PC-3 (cell line): ENCODE data around the gene CCDC158. TPM values are rescaled to one million over a fixed set of nuclear protein-coding genes. Genes with fewer than 3 reads are reported as not detected.

Source experiments
- ATAC-seq: fragments of 200-7000 bp; cut with Tn5 transposase; 2 replicates; pipeline ENCODE4 v1.9.1; 2020; ENCODE audit warnings: mild to moderate bottlenecking, moderate library complexity
- BruUV-seq: library from RNA; stranded (reverse); fragments of 400-500 nt; replicated peaks from 2 replicates; lab custom pipeline; 2021; lab: Mats Ljungman, UMichigan
- CTCF ChIA-PET: fragments of 300-600 bp; sonication (Branson Sonifier 250); formaldehyde crosslinking; loops from one replicate; lab custom pipeline; 2022; ENCODE audit warnings: antibody characterized with exemption; lab: Charles Lee
- POLR2A ChIA-PET: fragments of 300-600 bp; sonication (Branson Sonifier 250); formaldehyde crosslinking; loops from one replicate; lab custom pipeline; 2022; ENCODE audit warnings: antibody characterized with exemption; ENCODE audit not compliant: unreplicated experiment; lab: Charles Lee
- DNase-seq: peaks from one replicate; pipeline ENCODE4 v3.0.0-alpha.2; 2015
- H2AFZ ChIP-seq: fragments of 300-600 bp; sonication (generic); 2 replicates; pipeline ENCODE4 v1.6.0; 2016; ENCODE audit warnings: antibody characterized with exemption, low read length
- H3F3A ChIP-seq: fragments of 300-600 bp; sonication (generic); one replicate; pipeline ENCODE4 v1.6.0; 2017; ENCODE audit warnings: antibody characterized with exemption, low read length, control low read depth, mild to moderate bottlenecking; ENCODE audit not compliant: unreplicated experiment
- H3K27ac ChIP-seq: fragments of 300-600 bp; sonication (generic); 2 replicates; pipeline ENCODE4 v1.5.1; 2016; ENCODE audit warnings: mild to moderate bottlenecking, low read length
- H3K27me3 ChIP-seq: fragments of 300-600 bp; sonication (generic); 2 replicates; pipeline ENCODE4 v1.6.1; 2016; ENCODE audit warnings: low read length, mixed read lengths
- H3K36me3 ChIP-seq: fragments of 300-600 bp; sonication (generic); 2 replicates; pipeline ENCODE4 v1.6.1; 2016; ENCODE audit warnings: low read depth, mixed run types, low read length, mixed read lengths
- H3K4me1 ChIP-seq: fragments of 300-600 bp; sonication (generic); 2 replicates; pipeline ENCODE4 v1.5.1; 2016; ENCODE audit warnings: low read length; ENCODE audit not compliant: insufficient read depth
- H3K4me2 ChIP-seq: fragments of 300-600 bp; sonication (generic); 2 replicates; pipeline ENCODE4 v1.6.0; 2016; ENCODE audit warnings: low read length
- H3K4me3 ChIP-seq: fragments of 300-600 bp; sonication (generic); 2 replicates; pipeline ENCODE4 v1.5.1; 2016; ENCODE audit warnings: mild to moderate bottlenecking, low read length, mixed read lengths
- H3K79me2 ChIP-seq: fragments of 300-600 bp; sonication (generic); 2 replicates; pipeline ENCODE4 v1.6.1; 2017; ENCODE audit warnings: low read length, mixed read lengths
- H3K9ac ChIP-seq: fragments of 300-600 bp; sonication (generic); 2 replicates; pipeline ENCODE4 v1.6.0; 2016; ENCODE audit warnings: mild to moderate bottlenecking, low read length
- H3K9me2 ChIP-seq: fragments of 300-600 bp; sonication (generic); replicated peaks from 2 replicates; pipeline ENCODE4 v1.6.1; 2016; ENCODE audit warnings: mixed run types, low read length, mixed read lengths
- H3K9me3 ChIP-seq: fragments of 300-600 bp; sonication (generic); 2 replicates; pipeline ENCODE4 v1.6.1; 2016; ENCODE audit warnings: low read length, mixed read lengths
- H4K20me1 ChIP-seq: fragments of 300-600 bp; sonication (generic); 2 replicates; pipeline ENCODE4 v1.6.1; 2016; ENCODE audit warnings: low read length, mixed read lengths
- EZH2 ChIP-seq: fragments of 300-600 bp; sonication (generic); IDR thresholded peaks from one replicate; pipeline ENCODE4 v1.6.1; 2017; ENCODE audit warnings: antibody characterized with exemption, mild to moderate bottlenecking, low read length; ENCODE audit not compliant: unreplicated experiment
- EZH2phosphoT487 ChIP-seq: fragments of 300-600 bp; sonication (generic); IDR thresholded peaks from 2 replicates; pipeline ENCODE4 v1.6.1; 2018; ENCODE audit warnings: mild to moderate bottlenecking, antibody characterized with exemption, low read length, borderline replicate concordance
- intact Hi-C: fragments of 100-400 bp; cut with micrococcal nuclease; formaldehyde crosslinking; loops from 2 replicates; pipeline ENCODE4 v1.9.0; 2023
- total RNA-seq: library from RNA; depleted of rRNA; stranded (reverse); fragments of >200 nt; gene quantifications from 2 replicates; pipeline ENCODE4 v1.2.3, GENCODE V29; 2014
- TF ChIP-seq, protein P1 (sequence below): fragments of 300-600 bp; sonication (generic); conservative IDR thresholded peaks from 2 replicates; pipeline ENCODE4 v1.5.1; 2017; ENCODE audit warnings: antibody characterized with exemption, low read depth, mild to moderate bottlenecking, low read length

CCDC158 gene
- total RNA-seq, 1 experiment from 2014 or later, result not detected

DNA sequence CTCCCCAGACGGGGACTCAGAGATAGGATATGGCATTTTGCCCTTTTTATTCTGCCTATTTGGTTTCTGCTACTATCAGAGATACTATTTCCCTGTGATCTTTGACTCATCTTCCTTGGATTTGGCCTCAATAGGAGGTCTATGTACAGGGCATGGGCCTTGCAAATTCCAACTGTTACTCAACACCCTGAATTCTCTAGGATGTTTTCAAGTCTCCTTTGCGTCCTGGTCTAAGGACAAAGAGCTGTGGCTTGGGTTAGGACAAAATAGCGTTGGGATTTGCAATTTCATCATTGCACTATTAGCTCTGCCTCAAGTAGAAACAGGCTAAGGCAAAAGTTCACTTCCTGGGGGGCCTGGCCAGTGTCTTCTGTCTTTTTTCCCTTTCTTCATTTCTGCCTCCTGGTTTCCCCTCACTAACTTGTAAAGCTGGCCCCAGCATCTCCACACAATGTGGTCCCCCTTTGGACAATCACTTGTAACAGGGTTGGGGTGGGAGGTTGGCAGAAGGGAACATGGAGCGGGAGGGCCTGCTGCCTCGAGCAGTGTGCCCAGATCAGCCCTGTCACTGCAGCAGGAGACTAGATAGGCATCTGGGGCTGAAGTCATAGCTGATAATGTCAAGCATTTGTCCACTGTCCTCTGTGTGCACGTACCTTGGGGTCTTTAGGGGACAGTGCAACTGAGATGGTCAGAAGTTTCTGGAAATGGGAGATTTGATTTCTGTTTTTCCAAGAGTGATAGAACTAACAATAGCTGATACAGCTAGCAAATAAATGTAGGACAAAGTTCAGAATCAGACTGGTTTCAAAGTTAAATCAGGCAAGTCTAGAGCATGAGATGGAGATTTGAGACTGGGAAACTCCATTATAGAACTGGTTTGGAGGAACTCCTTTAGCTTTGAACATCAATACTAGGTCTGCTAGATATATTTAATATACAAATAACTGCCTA lies 140.2 kb downstream of the CCDC158 start:
- Histone ChIP-seq H3K36me3 (no peaks in the 10 kb centered on the region), H4K20me1 (no peaks in the 10 kb centered on the region), H3K4me2 (no peak overlapping the region), H3K79me2 (no peaks in the 10 kb centered on the region), H3K9me2 (no peaks in the 10 kb centered on the region), H3F3A (no peaks in the 10 kb centered on the region), H3K4me1 (peaks cover 24% of the 10 kb centered on the region), H3K9me3 (no peaks in the 10 kb centered on the region), H2AFZ (no peak overlapping the region), H3K4me3 (no peak overlapping the region), H3K27ac (no peak overlapping the region), H3K27me3 (no peaks in the 10 kb centered on the region), H3K9ac (no peak overlapping the region)
- ChIA-PET POLR2A (no interaction called here), CTCF (no interaction called here)
- TF ChIP-seq, protein P1, sequence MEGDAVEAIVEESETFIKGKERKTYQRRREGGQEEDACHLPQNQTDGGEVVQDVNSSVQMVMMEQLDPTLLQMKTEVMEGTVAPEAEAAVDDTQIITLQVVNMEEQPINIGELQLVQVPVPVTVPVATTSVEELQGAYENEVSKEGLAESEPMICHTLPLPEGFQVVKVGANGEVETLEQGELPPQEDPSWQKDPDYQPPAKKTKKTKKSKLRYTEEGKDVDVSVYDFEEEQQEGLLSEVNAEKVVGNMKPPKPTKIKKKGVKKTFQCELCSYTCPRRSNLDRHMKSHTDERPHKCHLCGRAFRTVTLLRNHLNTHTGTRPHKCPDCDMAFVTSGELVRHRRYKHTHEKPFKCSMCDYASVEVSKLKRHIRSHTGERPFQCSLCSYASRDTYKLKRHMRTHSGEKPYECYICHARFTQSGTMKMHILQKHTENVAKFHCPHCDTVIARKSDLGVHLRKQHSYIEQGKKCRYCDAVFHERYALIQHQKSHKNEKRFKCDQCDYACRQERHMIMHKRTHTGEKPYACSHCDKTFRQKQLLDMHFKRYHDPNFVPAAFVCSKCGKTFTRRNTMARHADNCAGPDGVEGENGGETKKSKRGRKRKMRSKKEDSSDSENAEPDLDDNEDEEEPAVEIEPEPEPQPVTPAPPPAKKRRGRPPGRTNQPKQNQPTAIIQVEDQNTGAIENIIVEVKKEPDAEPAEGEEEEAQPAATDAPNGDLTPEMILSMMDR, result no peak
- TF ChIP-seq EZH2 (no peak), EZH2phosphoT487 (no peak)
- intact Hi-C loops, result no loop called here
- DNase-seq (no peak), ATAC-seq (no peak)
- no TSS peak for BruUV-seq

DNA sequence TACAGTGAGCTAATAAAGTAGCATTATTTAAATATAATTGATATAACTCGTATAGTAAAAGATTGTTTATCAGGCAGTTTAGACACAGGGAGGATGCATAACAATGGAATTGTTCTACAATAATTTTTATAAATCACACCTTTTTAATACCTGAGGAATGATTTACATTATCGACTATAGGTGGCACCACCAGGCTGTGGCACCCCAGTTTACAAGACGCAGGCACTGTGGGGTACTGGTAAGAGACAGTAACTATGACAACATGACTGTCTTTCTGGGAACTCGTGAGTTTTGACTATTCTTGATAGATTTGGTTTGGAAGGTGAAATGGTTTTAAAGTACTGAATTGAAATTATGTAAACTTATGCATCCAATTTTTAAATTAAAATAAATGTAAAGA lies 141.5 kb downstream of the CCDC158 start:
- H4K20me1 ChIP-seq, result no peaks in the 10 kb centered on the region
- H3K79me2 ChIP-seq, result no peaks in the 10 kb centered on the region
- DNase-seq (no peak), ATAC-seq (no peak)
- no peaks in the 10 kb centered on the region for H3K36me3 ChIP-seq
- H3K4me3 ChIP-seq, result no peak overlapping the region
- no peaks in the 10 kb centered on the region for H3K9me2 ChIP-seq
- H3F3A ChIP-seq, result no peaks in the 10 kb centered on the region
- no peak overlapping the region for H3K27ac ChIP-seq
- BruUV-seq, result no TSS peak
- ChIA-PET CTCF (no interaction called here), POLR2A (no interaction called here)
- TF ChIP-seq, protein P1, result no peak
- TF ChIP-seq EZH2 (no peak), EZH2phosphoT487 (no peak)
- no peaks in the 10 kb centered on the region for H3K27me3 ChIP-seq
- peaks cover 24% of the 10 kb centered on the region for H3K4me1 ChIP-seq
- H3K9me3 ChIP-seq, result no peaks in the 10 kb centered on the region
- intact Hi-C loops, result no loop called here
- no peak overlapping the region for H3K9ac ChIP-seq
- no peak overlapping the region for H3K4me2 ChIP-seq
- no peak overlapping the region for H2AFZ ChIP-seq

DNA sequence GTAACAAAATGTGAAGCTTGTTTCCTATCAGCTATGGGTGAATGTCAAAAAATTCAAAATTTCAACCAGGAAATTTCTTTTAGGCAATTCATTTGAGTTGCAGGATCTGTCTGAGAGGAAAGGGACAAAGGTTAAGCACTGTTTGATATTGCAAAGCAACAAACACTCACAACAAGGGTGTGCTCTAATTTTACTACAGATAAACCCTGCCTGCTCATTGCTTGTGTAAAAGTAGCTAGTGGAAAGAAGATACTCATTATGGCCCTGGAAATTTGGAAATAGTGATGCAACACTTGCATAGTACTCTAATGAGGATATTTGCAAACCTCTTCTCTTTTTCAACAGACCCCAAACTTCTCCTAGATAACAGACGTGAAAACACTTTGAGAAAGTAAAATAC lies 142.4 kb downstream of the CCDC158 start:
- no peaks in the 10 kb centered on the region for H3K9me2 ChIP-seq
- ChIA-PET CTCF (interaction anchor here (0.5 kb wide), 1 partner anchor 27 kb away, joined by 4 read pairs; no protein-coding TSS in a partner anchor), POLR2A (no interaction called here)
- DNase-seq (no peak), ATAC-seq (no peak)
- no peaks in the 10 kb centered on the region for H3K79me2 ChIP-seq
- H3K27me3 ChIP-seq, result no peaks in the 10 kb centered on the region
- H3K9ac ChIP-seq, result no peak overlapping the region
- intact Hi-C loops, result no loop called here
- H2AFZ ChIP-seq, result no peak overlapping the region
- H3K4me2 ChIP-seq, result no peak overlapping the region
- H3K4me3 ChIP-seq, result no peak overlapping the region
- no TSS peak for BruUV-seq
- H3K36me3 ChIP-seq, result no peaks in the 10 kb centered on the region
- H3F3A ChIP-seq, result no peaks in the 10 kb centered on the region
- TF ChIP-seq EZH2 (no peak), EZH2phosphoT487 (no peak)
- TF ChIP-seq, protein P1, result no peak
- H3K4me1 ChIP-seq, result peaks cover 18% of the 10 kb centered on the region
- H4K20me1 ChIP-seq, result no peaks in the 10 kb centered on the region
- no peak overlapping the region for H3K27ac ChIP-seq
- H3K9me3 ChIP-seq, result no peaks in the 10 kb centered on the region
